Mammary epithelial cell (primary cell): ENCODE measurements around the gene FSTL1.

Source experiments
- EZH2 ChIP-seq: IDR thresholded peaks from 2 replicates; pipeline ENCODE4 v1.6.1; 2012; ENCODE audit warnings: low read length, inconsistent platforms, borderline replicate concordance
- TF ChIP-seq, protein P1 (sequence below), 2 donors: IDR thresholded peaks in 1 of 2; conservative IDR thresholded peaks in 1 of 2; 2 replicates each; pipeline ENCODE4 v1.5.1; 2011 to 2012; ENCODE audit warnings: inconsistent platforms in 2 of 2, low read length in 2 of 2, mild to moderate bottlenecking in 2 of 2, control low read depth in 1 of 2, low read depth in 1 of 2; ENCODE audit not compliant: insufficient read depth in 1 of 2; ENCODE audit errors: extremely low read depth in 1 of 2

DNA sequence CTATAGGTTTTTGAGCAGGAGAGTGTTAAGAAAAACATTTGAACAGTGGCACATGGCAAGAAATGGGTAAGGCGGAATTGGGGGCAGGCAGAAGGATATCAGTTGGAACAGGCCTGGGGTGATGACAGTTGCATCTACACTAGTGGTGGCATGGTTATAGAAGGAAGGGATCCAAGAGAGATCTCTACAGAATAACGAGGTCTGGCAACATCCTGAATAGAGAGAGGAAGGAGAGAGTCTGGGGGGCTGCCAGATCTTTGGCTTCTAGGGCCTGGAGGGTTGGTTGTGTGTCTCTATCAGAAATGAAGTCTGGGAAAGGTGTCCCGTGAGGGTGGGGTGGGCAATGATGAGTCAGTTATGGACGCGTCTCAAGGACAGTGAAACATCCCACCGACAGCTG is 26.3 kb downstream of the FSTL1 start:
- TF ChIP-seq, protein P1, sequence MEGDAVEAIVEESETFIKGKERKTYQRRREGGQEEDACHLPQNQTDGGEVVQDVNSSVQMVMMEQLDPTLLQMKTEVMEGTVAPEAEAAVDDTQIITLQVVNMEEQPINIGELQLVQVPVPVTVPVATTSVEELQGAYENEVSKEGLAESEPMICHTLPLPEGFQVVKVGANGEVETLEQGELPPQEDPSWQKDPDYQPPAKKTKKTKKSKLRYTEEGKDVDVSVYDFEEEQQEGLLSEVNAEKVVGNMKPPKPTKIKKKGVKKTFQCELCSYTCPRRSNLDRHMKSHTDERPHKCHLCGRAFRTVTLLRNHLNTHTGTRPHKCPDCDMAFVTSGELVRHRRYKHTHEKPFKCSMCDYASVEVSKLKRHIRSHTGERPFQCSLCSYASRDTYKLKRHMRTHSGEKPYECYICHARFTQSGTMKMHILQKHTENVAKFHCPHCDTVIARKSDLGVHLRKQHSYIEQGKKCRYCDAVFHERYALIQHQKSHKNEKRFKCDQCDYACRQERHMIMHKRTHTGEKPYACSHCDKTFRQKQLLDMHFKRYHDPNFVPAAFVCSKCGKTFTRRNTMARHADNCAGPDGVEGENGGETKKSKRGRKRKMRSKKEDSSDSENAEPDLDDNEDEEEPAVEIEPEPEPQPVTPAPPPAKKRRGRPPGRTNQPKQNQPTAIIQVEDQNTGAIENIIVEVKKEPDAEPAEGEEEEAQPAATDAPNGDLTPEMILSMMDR (conservative IDR thresholded peaks at IDR 0.05 in 1 of 2, IDR thresholded peaks at IDR 0.05 in 1 of 2; ENCODE audit: extremely low read depth in 1 of 2, insufficient read depth in 1 of 2, low read depth in 1 of 2, low read length in 2 of 2), result no peak
- no peak for TF ChIP-seq EZH2
